GM19395 (cell line): ENCODE data around the gene OR51F1.
"Not testable (repeated sequence)": the region's sequence is repeated elsewhere in the genome, so short reads cannot be mapped to it uniquely, and the experiment has no call there.

Source experiments
- ATAC-seq: cut with Tn5 transposase; IDR thresholded peaks from one replicate; pipeline ENCODE4 v1.9.1; 2021; ENCODE audit warnings: mild to moderate bottlenecking, moderate library complexity; ENCODE audit not compliant: unreplicated experiment

OR51F1 gene, protein sequence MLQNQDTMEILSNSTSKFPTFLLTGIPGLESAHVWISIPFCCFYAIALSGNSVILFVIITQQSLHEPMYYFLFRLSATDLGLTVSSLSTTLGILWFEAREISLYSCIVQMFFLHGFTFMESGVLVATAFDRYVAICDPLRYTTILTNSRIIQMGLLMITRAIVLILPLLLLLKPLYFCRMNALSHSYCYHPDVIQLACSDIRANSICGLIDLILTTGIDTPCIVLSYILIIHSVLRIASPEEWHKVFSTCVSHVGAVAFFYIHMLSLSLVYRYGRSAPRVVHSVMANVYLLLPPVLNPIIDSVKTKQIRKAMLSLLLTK

DNA sequence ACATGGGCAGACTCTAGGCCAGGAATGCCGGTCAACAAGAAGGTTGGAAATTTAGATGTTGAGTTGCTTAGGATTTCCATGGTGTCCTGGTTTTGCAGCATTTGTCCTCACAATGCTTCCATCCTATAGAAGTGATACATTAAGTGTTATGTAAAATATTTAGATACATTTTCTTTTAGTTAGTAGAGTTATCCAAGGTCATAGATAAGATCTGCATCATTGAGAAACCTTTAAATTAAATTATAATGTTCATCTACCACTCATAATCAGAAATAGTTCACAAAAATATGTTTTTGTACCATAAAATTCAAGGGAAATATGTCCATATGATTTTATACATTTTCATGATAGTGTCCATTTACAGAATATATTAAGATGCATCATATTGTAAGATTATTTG, at the start of gene OR51F1:
Gene OR51F1, minus strand, starts transcription at position 101 of the 400 bp plus-strand sequence. Its CDS starts 0 bp downstream, at position 101.
- no peak for ATAC-seq

DNA sequence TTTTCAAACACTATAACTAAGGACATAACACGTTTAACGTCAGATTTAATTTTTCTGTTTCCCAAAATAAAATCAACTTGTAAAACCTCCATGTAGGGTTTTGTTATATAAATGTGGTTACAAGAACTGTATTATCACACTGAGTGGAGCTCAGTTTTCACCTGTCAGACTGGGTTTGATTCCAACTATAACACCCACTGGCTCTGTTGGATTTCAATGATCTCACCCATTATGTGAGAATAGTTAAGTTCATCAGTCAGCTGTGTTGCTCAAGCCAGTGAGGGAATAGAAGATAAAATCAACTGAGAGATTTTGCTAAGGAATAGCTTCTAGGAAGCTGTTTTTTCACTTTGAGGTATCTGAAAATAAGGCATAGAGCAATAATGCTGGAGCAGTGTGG, 39.5 kb upstream of the OR51F1 start:
- no peak for ATAC-seq

DNA sequence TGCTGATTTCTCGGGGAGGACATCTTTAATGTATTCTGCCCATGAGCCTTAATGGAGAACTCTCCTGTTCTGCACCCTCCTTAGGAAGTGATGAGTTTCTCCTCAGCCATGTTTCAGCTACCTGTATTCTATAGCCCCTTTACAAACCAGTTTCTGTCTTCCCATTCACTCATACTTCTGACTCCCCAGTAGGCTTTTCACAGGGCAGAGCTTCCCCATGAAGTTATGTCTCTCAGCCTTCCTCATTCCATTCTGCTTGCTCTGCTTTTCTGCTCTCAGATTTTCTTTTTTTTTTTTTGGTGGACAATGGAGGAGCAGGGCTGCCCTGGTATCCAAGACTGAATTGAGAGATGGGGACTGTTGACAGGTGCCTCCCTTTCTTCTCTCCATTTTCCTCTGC, 38.7 kb upstream of the OR51F1 start:
- no peak for ATAC-seq

DNA sequence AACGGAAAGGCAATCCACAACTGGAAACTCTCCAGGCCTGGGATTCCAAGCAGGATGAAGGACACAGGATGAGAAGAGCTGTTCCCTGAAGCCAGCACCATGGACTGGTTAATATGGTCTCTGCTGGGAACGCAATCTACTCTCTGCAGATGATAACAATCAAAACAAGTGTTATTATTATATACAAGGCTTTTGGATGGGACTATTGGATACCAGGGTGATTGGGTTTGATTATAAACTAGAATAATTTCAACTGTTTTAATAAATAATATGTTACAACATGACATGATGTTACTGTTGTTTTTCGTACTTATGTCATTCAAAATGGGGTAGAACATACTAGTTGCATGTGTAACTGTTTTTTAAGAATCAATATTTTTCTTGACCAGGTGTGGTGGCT, 34.5 kb upstream of the OR51F1 start, which contains the start of gene OR52R1:
Gene OR52R1, minus strand, starts transcription at position 101 of the 400 bp plus-strand sequence. Its CDS starts 0 bp downstream, at position 101.
- no peak for ATAC-seq

DNA sequence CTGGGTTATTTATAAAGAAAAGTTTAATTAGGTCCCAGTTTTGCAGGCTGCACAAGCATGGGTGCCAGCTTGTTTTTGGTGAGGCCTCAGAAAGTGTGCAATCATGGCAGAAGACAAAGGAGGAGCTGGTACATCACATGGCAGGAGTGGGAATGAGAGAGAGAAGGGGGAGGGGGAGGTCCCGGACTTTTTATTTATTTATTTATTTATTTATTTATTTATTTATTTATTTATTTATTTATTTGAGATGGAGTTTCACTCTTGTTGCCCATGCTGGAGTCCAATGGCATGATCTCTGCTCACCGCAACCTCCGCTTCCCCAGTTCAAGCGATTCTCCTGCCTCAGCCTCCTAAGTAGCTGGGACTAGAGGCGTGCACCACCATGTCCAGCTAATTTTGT, 31.6 kb upstream of the OR51F1 start:
- ATAC-seq = not testable (repeated sequence)

DNA sequence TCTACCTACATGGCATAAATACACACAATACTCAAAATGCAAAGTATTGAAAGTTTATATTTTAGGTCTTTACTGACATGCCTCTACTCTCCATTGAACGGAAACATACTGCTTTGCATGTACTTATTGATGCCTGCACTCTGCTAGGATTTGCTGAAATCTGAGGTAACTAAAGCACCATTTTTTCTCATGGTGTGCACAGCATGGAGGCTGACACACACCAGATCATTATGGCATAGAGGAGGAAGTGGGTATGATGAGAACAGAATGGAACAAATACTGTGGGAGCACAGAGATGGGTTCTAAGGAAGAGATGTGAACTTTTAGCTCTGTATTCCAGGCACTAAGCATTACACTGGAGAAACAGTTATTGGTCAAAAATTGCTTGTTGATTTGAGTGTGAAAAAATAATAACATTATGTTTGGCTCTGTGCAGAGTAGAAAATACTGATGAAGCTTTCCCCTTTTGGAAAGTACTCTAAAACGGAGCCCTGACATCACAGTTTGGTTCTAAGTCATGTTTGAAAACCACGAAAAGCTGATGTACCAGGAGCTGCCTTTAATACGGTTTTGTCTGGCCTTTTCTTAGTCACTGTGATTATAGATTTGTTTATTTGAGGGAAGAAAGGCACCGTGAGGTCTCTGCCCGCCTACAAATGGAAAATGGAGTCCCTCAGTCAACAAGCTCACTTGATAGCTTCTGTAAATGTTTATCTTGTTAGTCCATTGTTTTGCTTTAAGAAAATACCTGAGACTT, 28.9 kb upstream of the OR51F1 start:
- ATAC-seq = no peak

DNA sequence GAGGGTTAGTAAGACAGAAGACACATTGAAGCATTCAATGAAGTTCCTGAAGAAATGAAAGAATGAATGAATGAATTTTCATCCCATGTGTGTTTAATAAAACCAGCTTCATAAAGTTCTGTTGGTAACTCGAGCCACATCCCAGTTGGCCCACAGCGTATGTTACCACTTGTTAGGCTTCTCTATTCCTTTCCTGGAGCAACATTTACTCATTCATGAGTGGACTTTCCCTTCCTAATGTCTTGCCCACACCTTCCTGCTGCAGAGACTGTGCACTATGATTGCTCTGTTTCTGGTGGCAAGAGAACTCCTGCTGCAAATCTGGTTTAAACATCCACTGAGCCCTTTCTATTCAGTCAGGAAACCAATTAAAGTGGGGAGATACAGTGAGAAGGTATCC, 27.5 kb upstream of the OR51F1 start:
- ATAC-seq = no peak

DNA sequence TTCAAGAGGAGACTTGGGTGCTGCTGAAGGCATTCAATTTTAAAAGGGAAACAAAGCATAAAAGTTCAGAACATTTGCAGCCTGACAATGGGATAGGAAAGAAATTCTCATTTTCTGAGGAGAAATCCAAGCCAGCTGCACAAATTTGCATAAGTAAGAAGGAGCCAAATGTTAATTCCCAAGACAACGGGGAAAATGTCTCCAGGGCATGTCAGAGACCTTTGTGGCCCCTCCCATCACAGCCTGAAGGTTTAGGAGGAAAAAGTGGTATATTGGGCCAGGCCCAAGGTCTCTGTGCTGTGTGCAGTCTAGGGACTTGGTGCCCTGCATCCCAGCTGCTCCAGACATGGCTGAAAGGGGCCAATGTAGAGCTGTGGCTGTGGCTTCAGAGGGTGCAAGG, 12.7 kb upstream of the OR51F1 start:
- ATAC-seq = no peak

DNA sequence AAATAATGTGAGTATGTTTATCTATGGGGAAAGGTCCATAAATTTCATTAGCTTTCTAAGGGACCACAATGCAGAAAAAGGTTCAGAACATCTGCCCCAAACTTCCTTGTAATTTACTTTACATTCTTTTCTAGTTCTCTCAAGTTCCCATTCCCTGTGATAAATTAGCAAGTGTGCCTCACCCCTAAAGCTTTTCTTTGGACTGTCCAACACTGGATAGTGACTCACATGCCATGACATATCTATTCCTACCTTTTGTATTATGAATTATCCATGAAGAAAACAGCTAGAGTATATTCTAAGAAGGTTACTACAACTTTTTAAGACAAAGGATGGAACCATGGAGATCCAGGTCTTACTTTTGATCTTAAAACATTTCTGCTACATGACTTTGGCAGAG, 1.6 kb downstream of the OR51F1 start:
- no peak for ATAC-seq

DNA sequence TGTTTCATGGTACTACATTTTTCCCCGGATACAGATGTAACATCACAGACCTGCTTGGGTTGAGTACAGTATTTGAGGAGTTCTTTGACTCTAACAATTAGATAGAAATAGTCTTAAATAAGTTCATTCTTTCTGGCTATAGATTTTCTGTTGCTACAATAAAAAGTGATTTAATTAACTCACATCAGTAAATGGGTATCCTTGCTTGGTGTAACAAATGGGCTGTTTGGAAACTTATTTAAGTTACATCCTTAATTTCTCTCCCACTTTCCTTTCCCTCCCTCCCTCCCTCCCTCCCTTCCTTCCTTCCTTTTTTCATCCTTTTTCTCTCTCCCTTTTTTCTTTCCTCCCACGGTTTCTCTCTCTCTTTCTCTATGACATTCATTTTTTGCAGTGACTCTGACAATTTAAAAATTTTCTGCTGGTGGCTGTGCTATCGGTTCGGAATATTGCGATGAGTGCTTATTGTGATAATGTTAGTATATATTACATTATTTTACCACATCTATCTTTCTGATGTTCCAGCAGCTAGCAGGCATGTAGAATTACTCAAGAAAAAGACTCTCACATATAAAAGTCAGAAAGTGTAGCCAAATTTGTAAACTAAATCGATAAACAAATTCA, 3.2 kb downstream of the OR51F1 start:
- no peak for ATAC-seq

DNA sequence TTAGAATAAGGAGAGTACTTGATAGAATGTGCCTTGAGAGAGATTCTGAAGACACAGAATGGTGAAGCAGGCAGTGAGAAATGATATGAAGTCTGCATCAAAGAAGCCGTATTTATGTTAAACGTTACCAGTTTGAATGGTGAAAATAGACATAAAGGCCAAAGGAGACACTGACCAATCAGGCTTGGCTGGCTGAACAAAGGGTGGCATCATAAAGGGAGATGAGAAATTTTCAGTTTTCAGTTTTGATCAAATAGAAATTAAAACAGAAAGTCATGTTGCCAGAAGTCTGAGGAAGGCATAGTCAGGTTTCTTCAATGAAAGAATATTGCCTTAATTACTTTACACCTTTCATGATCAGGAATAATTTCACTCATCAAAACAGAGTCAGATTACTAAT, 6.6 kb downstream of the OR51F1 start:
- ATAC-seq = no peak

DNA sequence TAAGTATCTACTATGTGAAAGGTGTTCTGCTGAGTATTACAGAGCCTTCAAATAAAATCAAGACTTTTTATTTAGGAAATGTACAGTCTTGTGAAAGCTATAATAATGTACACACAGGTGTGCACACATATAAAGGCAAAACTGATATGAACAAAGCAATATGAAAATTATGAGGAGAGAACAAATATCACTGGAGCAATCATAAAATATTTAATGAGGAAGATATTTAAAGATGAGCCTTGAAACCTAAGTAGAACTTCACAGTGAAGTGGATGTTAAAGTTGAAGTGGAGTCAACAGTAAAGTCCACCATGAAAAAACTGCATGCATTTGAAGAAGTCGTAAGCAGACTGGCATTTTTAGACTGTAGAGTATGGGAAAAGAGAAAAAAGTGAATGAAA, 18.5 kb downstream of the OR51F1 start:
- no peak for ATAC-seq

DNA sequence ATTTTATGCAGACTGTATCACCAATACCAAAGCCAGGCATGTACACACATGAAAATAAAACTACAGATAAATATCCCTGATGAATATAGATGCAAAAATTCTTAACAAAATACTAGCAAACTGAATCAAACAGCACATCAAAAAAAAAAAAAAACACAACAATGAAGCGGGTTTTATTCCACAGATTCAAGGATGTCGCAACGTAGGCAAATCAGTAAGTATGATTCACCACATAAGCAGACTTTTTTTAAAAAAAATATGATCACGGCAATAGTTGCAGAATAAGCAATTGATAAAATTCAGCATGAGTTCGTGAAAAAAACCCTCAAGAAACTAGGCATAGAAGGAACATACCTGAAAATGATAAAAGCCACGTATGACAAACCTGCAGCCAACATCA, 21.3 kb downstream of the OR51F1 start:
- no peak for ATAC-seq

DNA sequence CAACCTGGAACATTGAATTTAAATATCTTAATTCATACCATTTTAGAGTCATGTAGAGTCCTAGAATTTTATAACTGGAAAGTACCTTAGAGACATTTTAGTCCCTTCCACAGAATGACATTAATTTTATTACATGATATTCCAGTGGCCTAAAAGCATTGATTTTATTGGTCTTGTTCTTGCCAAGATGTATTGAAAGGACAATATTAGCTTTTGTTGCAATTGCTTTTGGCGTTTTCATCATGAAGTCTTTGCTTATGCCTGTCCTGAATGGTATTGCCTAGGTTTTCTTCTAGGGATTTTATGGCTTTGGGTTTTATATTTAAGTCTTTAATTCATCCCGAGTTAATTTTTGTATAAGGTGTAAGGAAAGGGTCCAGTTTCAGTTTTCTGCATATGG, 29.0 kb downstream of the OR51F1 start:
- no peak for ATAC-seq

DNA sequence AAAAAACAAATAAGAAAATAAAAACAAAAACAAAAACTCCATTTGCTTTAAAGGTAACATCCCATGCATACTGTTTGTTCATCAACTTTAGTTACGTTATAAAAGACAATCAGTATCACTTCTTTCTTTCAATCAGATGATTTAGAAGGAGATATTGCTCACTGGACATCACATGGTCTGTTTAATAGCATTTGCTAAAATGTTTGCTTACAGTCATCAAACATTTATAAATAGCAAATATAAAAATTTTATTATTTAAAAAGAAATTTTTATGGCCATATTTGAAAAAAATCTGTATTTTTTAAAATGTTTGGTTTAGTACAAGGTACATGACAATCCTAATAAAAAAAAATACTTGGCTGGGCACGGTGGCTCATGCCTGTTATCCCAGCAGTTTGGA, 42.6 kb downstream of the OR51F1 start:
- no peak for ATAC-seq

DNA sequence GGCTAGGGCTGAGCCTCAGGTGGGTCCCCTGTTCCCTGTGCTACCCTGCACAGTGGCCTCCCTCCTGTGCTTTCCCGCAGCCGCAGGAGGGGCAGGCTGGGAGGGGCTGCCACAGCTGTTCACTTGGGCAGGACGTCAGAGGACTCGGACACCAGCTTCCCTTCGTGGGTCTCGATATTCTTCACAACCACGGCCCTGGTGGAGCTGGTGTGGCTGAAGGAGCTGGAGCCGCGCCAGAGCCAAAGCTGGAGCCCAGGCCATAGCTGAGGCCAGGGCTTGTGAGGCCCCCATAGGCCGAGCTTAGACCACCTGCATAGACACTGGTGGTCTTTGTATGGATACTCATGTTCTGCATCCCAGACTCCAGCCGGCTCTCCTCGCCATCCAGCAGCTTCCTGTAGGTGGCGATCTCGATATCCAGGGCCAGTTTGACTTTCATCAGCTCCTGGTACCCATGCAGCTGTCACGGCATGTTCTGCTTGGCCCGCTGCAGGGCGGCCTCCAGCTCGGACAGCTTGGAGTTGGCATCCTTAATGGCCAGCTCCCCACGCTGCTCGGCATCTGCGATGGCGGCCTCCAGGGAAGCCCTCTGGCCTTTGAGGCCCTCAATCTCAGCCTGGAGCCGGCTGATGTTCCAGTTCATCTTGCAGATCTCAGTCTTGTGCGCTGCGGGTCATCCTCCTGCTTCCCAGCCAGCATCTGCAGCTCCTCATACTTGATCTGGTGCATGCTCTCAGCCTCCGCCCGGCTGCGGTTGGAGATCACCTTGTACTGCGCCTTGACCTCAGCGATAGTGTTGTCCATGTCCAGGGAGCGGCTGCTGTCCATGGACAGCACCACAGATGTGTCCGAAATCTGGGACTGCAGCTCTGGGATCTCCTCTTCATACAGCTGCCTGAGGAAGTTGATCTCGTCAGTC, 46.9 kb downstream of the OR51F1 start:
- ATAC-seq = not testable (repeated sequence)
